Smooth muscle cell (in vitro differentiated cells): ENCODE data around the gene CFAP20DC. TPM values are rescaled to one million over a fixed set of nuclear protein-coding genes. Genes with fewer than 3 reads are reported as not detected.

Source experiments
- DNase-seq: peaks from one replicate; lab custom pipeline; 2025; ENCODE audit not compliant: unreplicated experiment; lab: John Stamatoyannopoulos, UW
- H2AFZ ChIP-seq: fragments of 200-600 bp; sonication (generic); 2 replicates; pipeline ENCODE4 v1.6.0; 2016; ENCODE audit warnings: antibody characterized with exemption, low read depth, mild to moderate bottlenecking
- H3F3A ChIP-seq: fragments of 200-600 bp; sonication (generic); 2 replicates; pipeline ENCODE4 v1.6.0; 2017; ENCODE audit warnings: antibody characterized with exemption, low read depth
- H3K27ac ChIP-seq: fragments of 200-600 bp; sonication (generic); 2 replicates; pipeline ENCODE4 v1.5.1; 2016; ENCODE audit warnings: low read depth, mild to moderate bottlenecking
- H3K27me3 ChIP-seq: fragments of 200-600 bp; sonication (generic); 2 replicates; pipeline ENCODE4 v1.6.1; 2016; ENCODE audit warnings: low read depth, mild to moderate bottlenecking
- H3K36me3 ChIP-seq: fragments of 200-600 bp; sonication (generic); 2 replicates; pipeline ENCODE4 v1.5.1; 2016; ENCODE audit warnings: low read depth
- H3K4me1 ChIP-seq: fragments of 200-600 bp; sonication (generic); 2 replicates; pipeline ENCODE4 v1.5.1; 2016; ENCODE audit warnings: low read depth
- H3K4me2 ChIP-seq: fragments of 200-600 bp; sonication (generic); 2 replicates; pipeline ENCODE4 v1.6.0; 2016; ENCODE audit warnings: mild to moderate bottlenecking
- H3K4me3 ChIP-seq: fragments of 200-600 bp; sonication (generic); 2 replicates; pipeline ENCODE4 v1.5.1; 2016; ENCODE audit warnings: mild to moderate bottlenecking
- H3K79me2 ChIP-seq: fragments of 200-600 bp; sonication (generic); 2 replicates; pipeline ENCODE4 v1.6.0; 2016; ENCODE audit warnings: low read depth, mild to moderate bottlenecking
- H3K9ac ChIP-seq: fragments of 200-600 bp; sonication (generic); 2 replicates; pipeline ENCODE4 v1.6.0; 2016; ENCODE audit warnings: low read depth
- H3K9me3 ChIP-seq: fragments of 200-600 bp; sonication (generic); replicated peaks from 2 replicates; pipeline ENCODE4 v1.5.1; 2016; ENCODE audit warnings: low read depth
- H4K20me1 ChIP-seq: fragments of 200-600 bp; sonication (generic); 2 replicates; pipeline ENCODE4 v1.6.0; 2016; ENCODE audit warnings: low read depth
- CTCF ChIP-seq: fragments of 200-600 bp; sonication (generic); IDR thresholded peaks from 2 replicates; pipeline ENCODE4 v1.5.1; 2017; ENCODE audit warnings: borderline replicate concordance, mild to moderate bottlenecking, antibody characterized with exemption; ENCODE audit not compliant: insufficient read depth, poor library complexity, severe bottlenecking
- WGBS: methylation state at CpG from one replicate; pipeline ENCODE4 v1.1.7; 2016; ENCODE audit warnings: low lambda C conversion rate; 5-methylcytosine and 5-hydroxymethylcytosine counted together
- polyA plus RNA-seq: library from polyadenylated mRNA; unstranded; fragments of >200 nt; fragmentation: Nextera tagmentation; extraction: Ambion mirVana; gene quantifications from 2 replicates; pipeline ENCODE4 v1.2.1, GENCODE V29; 2016
- total RNA-seq: library from RNA; depleted of rRNA; stranded (reverse); fragments of >200 nt; gene quantifications from 2 replicates; pipeline ENCODE4 v1.2.3, GENCODE V29; 2014

The CFAP20DC gene
- total and polyA plus RNA-seq, 2 experiments from 2014 or later: 7.9 to 11.6 TPM

- no peaks in the 10 kb centered on the region for H3K9me3 ChIP-seq
- no peaks in the 10 kb centered on the region for H3K36me3 ChIP-seq
- H4K20me1 ChIP-seq: no peaks in the 10 kb centered on the region
- no peak for TF ChIP-seq CTCF
- H3K4me2 ChIP-seq: no peak overlapping the region
- 95% methylated on average over 5 of the region's 5 CpGs for WGBS
- H3K9ac ChIP-seq: no peak overlapping the region
- H3K4me1 ChIP-seq: no peaks in the 10 kb centered on the region
- no peaks in the 10 kb centered on the region for H3F3A ChIP-seq
- no peak for DNase-seq
- no peak overlapping the region for H3K27ac ChIP-seq
- no peaks in the 10 kb centered on the region for H3K27me3 ChIP-seq
- no peak overlapping the region for H2AFZ ChIP-seq
- no peak overlapping the region for H3K4me3 ChIP-seq
- no peaks in the 10 kb centered on the region for H3K79me2 ChIP-seq
These were observed 318.2 kb downstream of the CFAP20DC start for GRCh38 chr3:58731673-58732072.

- Histone ChIP-seq H2AFZ (no peak overlapping the region), H3K9me3 (no peaks in the 10 kb centered on the region), H3K9ac (no peak overlapping the region), H4K20me1 (no peaks in the 10 kb centered on the region), H3K36me3 (no peaks in the 10 kb centered on the region), H3K4me2 (no peak overlapping the region), H3K4me1 (no peaks in the 10 kb centered on the region), H3K27me3 (no peaks in the 10 kb centered on the region), H3K79me2 (no peaks in the 10 kb centered on the region), H3K4me3 (no peak overlapping the region), H3K27ac (no peak overlapping the region), H3F3A (no peaks in the 10 kb centered on the region)
- no peak for DNase-seq
- WGBS: 96% methylated on average over 1 of the region's 1 CpG
- TF ChIP-seq CTCF: no peak
These were observed 321.1 kb downstream of the CFAP20DC start for GRCh38 chr3:58728723-58729122.

- peaks cover 5% of the 10 kb centered on the region for H3K4me1 ChIP-seq
- no peak overlapping the region for H2AFZ ChIP-seq
- H3K36me3 ChIP-seq: no peaks in the 10 kb centered on the region
- no peak overlapping the region for H3K4me2 ChIP-seq
- no peak overlapping the region for H3K27ac ChIP-seq
- no peak for TF ChIP-seq CTCF
- no peaks in the 10 kb centered on the region for H3K27me3 ChIP-seq
- no peak overlapping the region for H3K4me3 ChIP-seq
- H3F3A ChIP-seq: no peaks in the 10 kb centered on the region
- H3K79me2 ChIP-seq: no peaks in the 10 kb centered on the region
- no peak overlapping the region for H3K9ac ChIP-seq
- no peak for DNase-seq
- no peaks in the 10 kb centered on the region for H4K20me1 ChIP-seq
- 93% methylated on average over 7 of the region's 7 CpGs for WGBS
- H3K9me3 ChIP-seq: no peaks in the 10 kb centered on the region
These were observed 324.4 kb downstream of the CFAP20DC start for GRCh38 chr3:58725326-58725853.

GRCh38 chr3:58724336-58724735 lies 325.5 kb downstream of the CFAP20DC start:
- no peaks in the 10 kb centered on the region for H4K20me1 ChIP-seq
- H3K4me3 ChIP-seq: no peak overlapping the region
- H3K9me3 ChIP-seq: no peaks in the 10 kb centered on the region
- no peaks in the 10 kb centered on the region for H3K27me3 ChIP-seq
- no peak overlapping the region for H2AFZ ChIP-seq
- H3F3A ChIP-seq: no peaks in the 10 kb centered on the region
- H3K4me2 ChIP-seq: no peak overlapping the region
- H3K9ac ChIP-seq: no peak overlapping the region
- 60% methylated on average over 11 of the region's 11 CpGs for WGBS
- no peak for TF ChIP-seq CTCF
- no peak for DNase-seq
- H3K36me3 ChIP-seq: no peaks in the 10 kb centered on the region
- H3K4me1 ChIP-seq: peaks cover 5% of the 10 kb centered on the region
- no peak overlapping the region for H3K27ac ChIP-seq
- H3K79me2 ChIP-seq: no peaks in the 10 kb centered on the region
